TTC549 (cell line): ENCODE data around the gene ZCWPW2.

Source experiments
- FAIRE-seq: peaks from 2 replicates; lab custom pipeline; 2012; peaks lifted over from hg19 to GRCh38; lab: Jason Lieb, UNC

ZCWPW2 gene

GRCh38 chr3:28348629-28349468, at the start of gene ZCWPW2, which contains the start of gene AZI2:
TSS of gene ZCWPW2 (plus strand) at chr3:28348721. CDS start at chr3:28413069, 64,348 bp downstream.
TSS of gene AZI2 (minus strand) at chr3:28348824. CDS start at chr3:28340617, 8,207 bp downstream.
- peak; percentile 25 for FAIRE-seq

- no peak for FAIRE-seq
These were observed 48.8 kb upstream of the ZCWPW2 start for GRCh38 chr3:28299705-28300104.

GRCh38 chr3:28300345-28300962, 48.1 kb upstream of the ZCWPW2 start:
- FAIRE-seq, result no peak

- FAIRE-seq, result no peak
These were observed 46.8 kb upstream of the ZCWPW2 start for GRCh38 chr3:28301688-28302087.

- FAIRE-seq, result no peak
These were observed 40.3 kb upstream of the ZCWPW2 start for GRCh38 chr3:28308196-28308595.

- FAIRE-seq, result no peak
These were observed 32.8 kb upstream of the ZCWPW2 start for GRCh38 chr3:28315711-28316110.

- no peak for FAIRE-seq
These were observed 32.3 kb upstream of the ZCWPW2 start for GRCh38 chr3:28316226-28316625.

GRCh38 chr3:28317438-28318022, 31.0 kb upstream of the ZCWPW2 start:
- FAIRE-seq, result peak; percentile 31

- FAIRE-seq, result no peak
These were observed 27.5 kb upstream of the ZCWPW2 start for GRCh38 chr3:28320981-28321380.

GRCh38 chr3:28322464-28322863, 26.1 kb upstream of the ZCWPW2 start:
- no peak for FAIRE-seq

GRCh38 chr3:28326458-28326926, 22.0 kb upstream of the ZCWPW2 start:
- FAIRE-seq, result no peak

GRCh38 chr3:28328188-28329151, 20.1 kb upstream of the ZCWPW2 start:
- FAIRE-seq, result peak; percentile 89

- peak; percentile 84 for FAIRE-seq
These were observed 14.0 kb upstream of the ZCWPW2 start for GRCh38 chr3:28334552-28334951.

- FAIRE-seq, result no peak
These were observed 13.3 kb upstream of the ZCWPW2 start for GRCh38 chr3:28335246-28335645.

- FAIRE-seq, result no peak
These were observed 11.3 kb upstream of the ZCWPW2 start for GRCh38 chr3:28337230-28337629.

- no peak for FAIRE-seq
These were observed 5.4 kb upstream of the ZCWPW2 start for GRCh38 chr3:28343144-28343543.

- FAIRE-seq, result no peak
These were observed 2.8 kb upstream of the ZCWPW2 start for GRCh38 chr3:28345690-28346089.

- FAIRE-seq, result no peak
These were observed 902 bp upstream of the ZCWPW2 start for GRCh38 chr3:28347374-28348264.

- no peak for FAIRE-seq
These were observed 274 bp upstream of the ZCWPW2 start for GRCh38 chr3:28348265-28348628.

- FAIRE-seq, result no peak
These were observed 1.0 kb downstream of the ZCWPW2 start for GRCh38 chr3:28349469-28350000.

- no peak for FAIRE-seq
These were observed 27.9 kb downstream of the ZCWPW2 start for GRCh38 chr3:28376424-28376823.
